Measurements from ENCODE around the gene MYO5C.

The MYO5C gene

DNA sequence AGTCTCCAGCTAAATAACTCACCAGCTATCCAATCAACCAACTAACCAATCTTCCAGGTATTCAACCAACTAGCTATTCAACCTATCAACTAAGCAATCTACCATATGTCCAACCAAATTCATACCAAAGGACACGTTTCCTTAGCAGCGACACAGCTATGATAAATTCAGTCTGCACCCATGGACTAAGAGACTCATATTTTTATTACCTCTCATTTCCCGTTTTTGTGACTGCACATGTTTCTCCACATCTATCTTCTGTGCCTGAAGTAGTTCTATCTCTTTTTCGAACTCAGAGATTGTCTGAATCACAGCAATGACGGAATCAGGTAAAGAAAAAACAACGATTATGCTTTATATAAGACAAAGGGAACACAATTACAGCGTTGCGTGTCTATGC is 70.4 kb downstream of the MYO5C start:
- peaks cover 12% of the 10 kb centered on the region for H3K4me1 Mint-ChIP-seq
- H3K9me3 Mint-ChIP-seq, result no peaks in the 10 kb centered on the region
- H3K27ac Mint-ChIP-seq, result no peak overlapping the region
- no peak for DNase-seq
- no peak overlapping the region for H3K4me3 Mint-ChIP-seq
- TF ChIP-seq, protein P1, sequence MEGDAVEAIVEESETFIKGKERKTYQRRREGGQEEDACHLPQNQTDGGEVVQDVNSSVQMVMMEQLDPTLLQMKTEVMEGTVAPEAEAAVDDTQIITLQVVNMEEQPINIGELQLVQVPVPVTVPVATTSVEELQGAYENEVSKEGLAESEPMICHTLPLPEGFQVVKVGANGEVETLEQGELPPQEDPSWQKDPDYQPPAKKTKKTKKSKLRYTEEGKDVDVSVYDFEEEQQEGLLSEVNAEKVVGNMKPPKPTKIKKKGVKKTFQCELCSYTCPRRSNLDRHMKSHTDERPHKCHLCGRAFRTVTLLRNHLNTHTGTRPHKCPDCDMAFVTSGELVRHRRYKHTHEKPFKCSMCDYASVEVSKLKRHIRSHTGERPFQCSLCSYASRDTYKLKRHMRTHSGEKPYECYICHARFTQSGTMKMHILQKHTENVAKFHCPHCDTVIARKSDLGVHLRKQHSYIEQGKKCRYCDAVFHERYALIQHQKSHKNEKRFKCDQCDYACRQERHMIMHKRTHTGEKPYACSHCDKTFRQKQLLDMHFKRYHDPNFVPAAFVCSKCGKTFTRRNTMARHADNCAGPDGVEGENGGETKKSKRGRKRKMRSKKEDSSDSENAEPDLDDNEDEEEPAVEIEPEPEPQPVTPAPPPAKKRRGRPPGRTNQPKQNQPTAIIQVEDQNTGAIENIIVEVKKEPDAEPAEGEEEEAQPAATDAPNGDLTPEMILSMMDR (IDR thresholded peaks at IDR 0.05), result no peak
- H3K36me3 Mint-ChIP-seq (ENCODE audit: low read depth), result peaks cover 8% of the 10 kb centered on the region
- H3K27me3 Mint-ChIP-seq (ENCODE audit: low read depth, poor library complexity), result no peaks in the 10 kb centered on the region

DNA sequence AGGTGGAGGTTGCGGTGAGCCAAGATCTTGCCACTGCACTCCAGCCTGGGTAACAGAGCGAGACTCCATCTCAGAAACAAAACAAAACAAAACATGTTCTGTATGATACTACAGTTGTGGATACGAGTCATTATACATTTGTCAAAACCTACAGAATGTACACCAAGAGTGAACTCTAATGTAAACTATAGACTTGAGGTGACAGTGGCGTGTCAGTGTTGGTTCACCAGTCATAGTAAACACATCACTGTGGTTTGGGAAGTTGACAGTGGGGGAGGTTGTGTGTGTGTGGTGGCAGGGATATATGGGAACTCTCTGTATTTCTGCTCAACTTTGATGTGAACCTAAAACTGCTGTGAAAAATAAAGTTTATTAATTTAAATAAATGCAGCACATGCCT is 71.4 kb downstream of the MYO5C start:
- Mint-ChIP-seq H3K9me3 (no peaks in the 10 kb centered on the region), H3K27me3 (ENCODE audit: low read depth, poor library complexity) (no peaks in the 10 kb centered on the region), H3K4me1 (peaks cover 12% of the 10 kb centered on the region), H3K27ac (no peak overlapping the region), H3K36me3 (ENCODE audit: low read depth) (peaks cover 8% of the 10 kb centered on the region), H3K4me3 (no peak overlapping the region)
- no peak for DNase-seq
- TF ChIP-seq, protein P1 (IDR thresholded peaks at IDR 0.05), result no peak

DNA sequence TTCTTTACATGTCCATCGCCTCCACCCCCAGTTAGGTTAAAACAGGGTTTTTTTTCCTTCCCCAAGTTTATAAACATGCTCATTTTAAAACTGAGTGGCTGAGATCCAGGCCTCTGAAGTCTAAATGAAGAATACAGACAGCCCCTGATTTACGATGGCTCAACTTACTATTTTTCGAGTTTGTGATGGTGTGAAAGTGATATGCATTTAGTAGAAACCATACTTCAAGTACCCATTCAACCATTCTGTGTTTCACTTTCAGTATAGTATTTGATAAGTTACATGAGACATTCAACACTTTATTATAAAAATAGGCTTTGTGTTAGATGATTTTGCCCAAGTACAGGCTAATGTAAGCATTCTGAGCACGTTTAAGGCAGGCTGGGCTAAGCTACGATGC is 73.9 kb downstream of the MYO5C start:
- Mint-ChIP-seq H3K4me1 (peaks cover 28% of the 10 kb centered on the region), H3K4me3 (no peak overlapping the region), H3K27me3 (ENCODE audit: low read depth, poor library complexity) (no peaks in the 10 kb centered on the region), H3K27ac (no peak overlapping the region), H3K9me3 (no peaks in the 10 kb centered on the region), H3K36me3 (ENCODE audit: low read depth) (peaks cover 8% of the 10 kb centered on the region)
- TF ChIP-seq, protein P1 (IDR thresholded peaks at IDR 0.05), result no peak
- no peak for DNase-seq

DNA sequence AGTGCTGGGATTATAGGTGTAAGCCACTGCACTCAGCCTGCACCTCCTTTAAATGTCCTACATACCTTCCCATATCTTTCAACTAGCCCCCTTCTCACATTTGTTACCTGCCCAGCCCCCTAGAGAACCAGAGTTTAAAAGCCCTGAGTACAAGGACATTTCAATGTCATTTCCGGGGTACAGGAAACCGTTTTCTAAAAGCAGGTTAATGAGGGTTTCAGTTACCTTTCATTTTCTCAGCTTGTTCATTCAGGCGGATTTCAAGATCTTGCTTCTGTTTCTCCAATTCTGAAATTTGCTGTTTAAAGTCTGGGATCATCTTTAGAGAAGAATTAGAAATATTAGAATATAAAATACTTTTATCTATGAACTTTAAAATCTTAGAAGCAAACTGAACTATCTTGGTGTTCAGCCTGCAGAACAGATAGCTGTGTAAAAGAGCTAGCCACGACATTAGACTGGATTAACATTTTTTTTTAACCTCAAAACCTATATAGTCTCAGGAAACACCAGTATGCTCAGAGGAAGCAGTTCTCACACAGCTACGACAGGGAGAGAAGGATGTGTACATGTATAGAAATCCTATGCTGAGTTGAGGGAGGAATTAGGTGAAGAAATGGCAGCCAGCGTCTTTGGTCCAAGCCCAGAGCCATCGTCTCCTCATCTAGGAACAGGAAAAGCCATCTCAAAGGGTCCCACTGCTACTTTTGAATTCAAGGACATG is 74.5 kb downstream of the MYO5C start:
- H3K4me1 Mint-ChIP-seq, result peaks cover 28% of the 10 kb centered on the region
- TF ChIP-seq, protein P1 (IDR thresholded peaks at IDR 0.05), result no peak
- no peak overlapping the region for H3K4me3 Mint-ChIP-seq
- no peaks in the 10 kb centered on the region for H3K9me3 Mint-ChIP-seq
- H3K36me3 Mint-ChIP-seq (ENCODE audit: low read depth), result peaks cover 8% of the 10 kb centered on the region
- DNase-seq, result no peak
- no peak overlapping the region for H3K27ac Mint-ChIP-seq
- no peaks in the 10 kb centered on the region for H3K27me3 Mint-ChIP-seq (ENCODE audit: low read depth, poor library complexity)

DNA sequence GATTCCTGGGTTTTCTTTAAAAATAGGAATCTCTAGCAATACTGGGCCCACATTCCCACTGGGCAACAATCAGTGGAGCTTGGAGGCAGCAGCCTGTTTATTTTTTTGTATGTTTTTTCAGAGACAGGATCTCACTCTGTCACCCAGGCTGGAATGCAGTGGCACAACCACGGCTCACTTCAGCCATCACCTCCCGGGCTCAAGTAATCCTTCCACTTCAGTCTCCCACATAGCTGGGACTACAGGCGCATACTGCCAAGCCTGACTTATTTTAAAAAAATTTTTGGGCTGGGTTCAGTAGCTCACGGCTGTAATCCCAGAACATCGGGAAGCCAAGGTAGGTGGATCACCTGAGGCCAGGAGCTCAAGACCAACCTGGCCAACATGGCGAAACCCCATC is 75.4 kb downstream of the MYO5C start:
- H3K4me1 Mint-ChIP-seq, result peaks cover 36% of the 10 kb centered on the region
- no peak overlapping the region for H3K27ac Mint-ChIP-seq
- no peak for DNase-seq
- TF ChIP-seq, protein P1 (IDR thresholded peaks at IDR 0.05), result no peak
- H3K9me3 Mint-ChIP-seq, result no peaks in the 10 kb centered on the region
- H3K36me3 Mint-ChIP-seq (ENCODE audit: low read depth), result peaks cover 8% of the 10 kb centered on the region
- H3K27me3 Mint-ChIP-seq (ENCODE audit: low read depth, poor library complexity), result no peaks in the 10 kb centered on the region
- no peak overlapping the region for H3K4me3 Mint-ChIP-seq

DNA sequence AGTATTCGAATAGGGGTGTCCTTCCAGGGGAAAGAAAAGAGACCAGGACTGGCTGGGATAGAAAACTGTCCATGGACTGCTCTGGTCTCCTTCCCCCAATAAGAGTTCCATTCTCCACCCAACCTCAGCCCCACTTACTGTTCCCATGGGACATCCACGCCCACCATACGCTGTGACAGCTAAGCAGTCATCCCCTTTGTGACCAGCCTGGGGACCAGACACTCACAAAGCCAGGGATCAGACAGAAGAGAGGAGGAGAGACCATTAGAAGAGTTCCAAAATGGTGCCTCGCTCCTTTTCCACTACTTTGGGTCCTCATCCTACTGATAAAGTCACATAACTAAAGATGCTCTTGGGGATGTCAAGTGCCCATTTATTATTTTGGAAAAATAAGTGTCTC is 76.8 kb downstream of the MYO5C start:
- peaks cover 50% of the 10 kb centered on the region for H3K4me1 Mint-ChIP-seq
- no peak for DNase-seq
- H3K4me3 Mint-ChIP-seq, result no peak overlapping the region
- no peaks in the 10 kb centered on the region for H3K9me3 Mint-ChIP-seq
- H3K36me3 Mint-ChIP-seq (ENCODE audit: low read depth), result peaks cover 4% of the 10 kb centered on the region
- H3K27ac Mint-ChIP-seq, result no peak overlapping the region
- H3K27me3 Mint-ChIP-seq (ENCODE audit: low read depth, poor library complexity), result no peaks in the 10 kb centered on the region
- TF ChIP-seq, protein P1 (IDR thresholded peaks at IDR 0.05), result no peak

Measured in nephron progenitor cell (in vitro differentiated cells).